AG09309 (cell line): ENCODE measurements around the gene DENND1B.

Source experiments
- DNase-seq: peaks from one replicate; pipeline ENCODE4 v3.0.0-alpha.2; 2010; ENCODE audit warnings: low read depth
- H3K4me3 ChIP-seq: 2 replicates; pipeline ENCODE4 v1.5.1; 2011; ENCODE audit warnings: mild to moderate bottlenecking, low read depth, low read length, moderate library complexity; ENCODE audit not compliant: control insufficient read depth
- CTCF ChIP-seq: IDR thresholded peaks from 2 replicates; pipeline ENCODE4 v1.5.1; 2011; ENCODE audit warnings: mild to moderate bottlenecking, low read depth, low read length, inconsistent platforms; ENCODE audit not compliant: insufficient read depth, control insufficient read depth; ENCODE audit errors: missing control alignments

The DENND1B gene

GRCh38 chr1:197776351-197777105 is 1.2 kb upstream of the DENND1B start:
- H3K4me3 ChIP-seq = no peak overlapping the region
- peak; percentile 86 for DNase-seq
- TF ChIP-seq CTCF = no peak

GRCh38 chr1:197774466-197775281 is 606 bp downstream of the DENND1B start:
- no peak for TF ChIP-seq CTCF
- DNase-seq = no peak
- H3K4me3 ChIP-seq = peak overlapping the region; percentile 73

- DNase-seq = no peak
- H3K4me3 ChIP-seq = peak overlapping the region; percentile 73
- no peak for TF ChIP-seq CTCF
Observed at GRCh38 chr1:197773856-197774255, 1.4 kb downstream of the DENND1B start.

DNA sequence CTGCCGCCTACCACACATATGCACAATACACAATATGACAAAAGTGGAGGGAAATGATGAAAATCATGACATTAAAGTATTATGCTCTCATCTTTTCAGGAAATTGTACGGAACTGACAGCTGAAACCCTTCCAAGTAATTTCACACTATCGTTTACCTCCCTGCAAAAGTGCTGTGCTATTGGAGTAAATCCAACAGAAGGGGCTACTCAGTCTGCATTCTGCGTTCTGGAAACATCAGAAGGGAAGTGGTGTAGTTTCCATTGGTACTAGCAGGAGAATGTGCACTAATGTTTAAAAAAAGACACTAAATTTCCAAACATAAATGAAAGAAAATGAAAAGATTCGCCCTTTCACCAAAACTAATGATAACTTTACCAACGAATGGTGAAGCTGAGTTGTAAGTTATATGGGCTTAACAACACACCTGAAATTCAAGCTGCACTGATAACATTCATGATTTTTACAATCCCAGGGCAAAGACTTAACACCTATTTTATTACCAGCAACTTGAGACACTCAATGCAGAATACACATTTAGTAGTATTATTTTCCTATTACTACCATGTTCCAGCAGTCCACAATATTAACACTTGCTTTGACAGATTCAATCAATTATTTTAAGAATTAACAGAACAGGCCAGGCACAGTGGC is 3.2 kb downstream of the DENND1B start:
- TF ChIP-seq CTCF = no peak
- DNase-seq = no peak
- no peak overlapping the region for H3K4me3 ChIP-seq

GRCh38 chr1:197771386-197771785 is 3.9 kb downstream of the DENND1B start:
- no peak for DNase-seq
- no peak for TF ChIP-seq CTCF
- H3K4me3 ChIP-seq = no peak overlapping the region

DNA sequence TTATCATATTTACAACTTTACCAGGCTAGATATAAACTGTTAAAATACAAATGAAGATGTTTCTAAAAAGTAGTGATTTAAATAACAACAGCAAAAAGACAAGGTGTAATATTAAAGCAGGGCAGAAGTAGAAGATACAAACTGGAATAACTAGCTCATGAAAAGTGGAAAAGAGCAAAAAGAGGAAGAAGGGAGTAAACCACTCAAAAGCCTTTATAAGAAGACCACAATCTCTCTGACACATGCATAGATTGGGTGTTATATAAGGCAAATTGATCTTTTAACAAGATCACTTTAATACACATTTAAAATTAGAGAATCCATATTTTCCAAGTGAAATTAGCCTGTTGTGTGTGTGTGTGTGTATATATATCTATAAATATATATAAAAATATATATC is 5.0 kb downstream of the DENND1B start:
- DNase-seq = no peak
- TF ChIP-seq CTCF = no peak

More for the DNA sequence above, 5.0 kb downstream of the DENND1B start:
- no peak overlapping the region for H3K4me3 ChIP-seq
